ENCODE measurements around the gene LPIN1. TPM values are rescaled to one million over a fixed set of nuclear protein-coding genes. Genes with fewer than 3 reads are reported as not detected.

LPIN1 gene
- total RNA-seq, 4 donors from 2014 or later, result 47.6 to 293 (median 140) TPM

GRCh38 chr2:11724151-11724550 is 22.3 kb upstream of the LPIN1 start:
- TF ChIP-seq, protein P1, sequence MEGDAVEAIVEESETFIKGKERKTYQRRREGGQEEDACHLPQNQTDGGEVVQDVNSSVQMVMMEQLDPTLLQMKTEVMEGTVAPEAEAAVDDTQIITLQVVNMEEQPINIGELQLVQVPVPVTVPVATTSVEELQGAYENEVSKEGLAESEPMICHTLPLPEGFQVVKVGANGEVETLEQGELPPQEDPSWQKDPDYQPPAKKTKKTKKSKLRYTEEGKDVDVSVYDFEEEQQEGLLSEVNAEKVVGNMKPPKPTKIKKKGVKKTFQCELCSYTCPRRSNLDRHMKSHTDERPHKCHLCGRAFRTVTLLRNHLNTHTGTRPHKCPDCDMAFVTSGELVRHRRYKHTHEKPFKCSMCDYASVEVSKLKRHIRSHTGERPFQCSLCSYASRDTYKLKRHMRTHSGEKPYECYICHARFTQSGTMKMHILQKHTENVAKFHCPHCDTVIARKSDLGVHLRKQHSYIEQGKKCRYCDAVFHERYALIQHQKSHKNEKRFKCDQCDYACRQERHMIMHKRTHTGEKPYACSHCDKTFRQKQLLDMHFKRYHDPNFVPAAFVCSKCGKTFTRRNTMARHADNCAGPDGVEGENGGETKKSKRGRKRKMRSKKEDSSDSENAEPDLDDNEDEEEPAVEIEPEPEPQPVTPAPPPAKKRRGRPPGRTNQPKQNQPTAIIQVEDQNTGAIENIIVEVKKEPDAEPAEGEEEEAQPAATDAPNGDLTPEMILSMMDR (IDR thresholded peaks at IDR 0.05; ENCODE audit: low read depth), result no peak

- TF ChIP-seq, protein P1 (IDR thresholded peaks at IDR 0.05; ENCODE audit: low read depth), result no peak
These were observed 20.0 kb upstream of the LPIN1 start for GRCh38 chr2:11726384-11726783.

DNA sequence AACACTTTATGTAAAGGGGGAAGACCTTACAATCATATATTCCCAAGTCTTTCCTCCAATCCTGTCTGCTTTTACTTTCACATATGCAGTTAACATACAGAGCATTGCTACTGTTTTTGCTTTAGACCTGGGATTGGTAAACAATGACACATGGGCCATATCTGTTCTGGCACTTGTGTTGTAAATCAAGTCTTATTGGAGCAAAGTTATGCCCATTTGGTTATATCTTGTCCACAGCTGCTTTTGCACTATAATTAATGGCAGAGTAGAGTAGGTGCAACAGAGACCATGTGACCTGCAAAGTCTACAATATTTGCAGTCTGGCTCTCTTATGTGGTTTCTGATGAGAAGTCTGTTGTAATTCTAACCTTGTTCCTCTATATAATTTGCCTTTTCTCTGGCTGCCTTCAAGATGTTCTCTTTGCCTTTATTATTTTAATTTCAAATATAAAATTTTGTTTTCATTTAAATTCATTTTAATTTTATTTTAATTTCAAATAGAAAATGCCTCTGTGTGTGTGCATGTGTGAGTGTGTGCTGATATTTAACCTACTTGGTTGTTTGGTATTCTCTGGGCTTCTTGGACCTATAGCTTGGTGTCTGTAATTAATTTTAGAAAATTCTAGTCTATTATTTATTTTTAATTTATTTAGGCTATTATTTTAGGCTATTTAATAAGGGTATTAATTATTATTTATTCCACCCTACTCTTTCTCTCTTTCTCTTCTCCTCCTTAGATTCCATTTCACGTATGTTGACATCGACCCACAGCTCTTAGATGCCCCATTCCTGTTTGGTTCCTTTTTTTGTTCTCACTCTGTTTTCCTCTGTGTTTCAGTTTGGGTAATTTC is 16.8 kb upstream of the LPIN1 start:
- TF ChIP-seq, protein P1 (IDR thresholded peaks at IDR 0.05; ENCODE audit: low read depth), result no peak

GRCh38 chr2:11732587-11732986 is 13.8 kb upstream of the LPIN1 start:
- TF ChIP-seq, protein P1 (IDR thresholded peaks at IDR 0.05; ENCODE audit: low read depth), result no peak

GRCh38 chr2:11738589-11739436 is 7.6 kb upstream of the LPIN1 start:
- TF ChIP-seq, protein P1 (IDR thresholded peaks at IDR 0.05; ENCODE audit: low read depth), result no peak

- TF ChIP-seq, protein P1 (IDR thresholded peaks at IDR 0.05; ENCODE audit: low read depth), result no peak
These were observed 5.7 kb upstream of the LPIN1 start for GRCh38 chr2:11740723-11741122.

DNA sequence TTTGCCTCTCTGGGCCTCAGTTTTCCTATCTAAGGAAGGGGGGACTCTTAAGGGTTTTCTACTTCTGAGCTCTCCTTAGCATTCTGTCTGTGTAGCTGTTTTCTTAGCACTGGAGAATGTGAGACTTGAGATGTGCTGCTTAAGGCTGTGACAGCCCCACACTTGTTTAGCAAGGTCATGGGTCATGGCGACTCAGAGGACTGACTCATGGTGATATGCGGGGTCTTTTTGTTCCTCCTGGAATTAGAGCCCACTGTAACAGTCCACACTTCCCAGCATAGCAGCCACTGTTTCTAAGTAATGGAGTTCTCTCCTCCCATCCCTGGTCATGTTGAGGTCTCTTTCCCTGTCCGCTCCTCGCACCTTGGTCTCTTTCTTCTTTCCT is 4.1 kb upstream of the LPIN1 start:
- TF ChIP-seq, protein P1 (IDR thresholded peaks at IDR 0.05; ENCODE audit: low read depth), result no peak
